ENCODE measurements around the gene SLC27A2. TPM values are rescaled to one million over a fixed set of nuclear protein-coding genes. Genes with fewer than 3 reads are reported as not detected.
A peak's percentile ranks its signal among the peaks of the same experiment; 100 is the strongest.
"Not testable (repeated sequence)": the region's sequence is repeated elsewhere in the genome, so short reads cannot be mapped to it uniquely, and the experiment has no call there.

The SLC27A2 gene
- total RNA-seq: 1 to 10 TPM in 1 of 3 donors, under 1 TPM in 2; 0.47 to 2.7 (median 0.50) TPM
- 1.4 TPM for total RNA-seq (2013)

DNA sequence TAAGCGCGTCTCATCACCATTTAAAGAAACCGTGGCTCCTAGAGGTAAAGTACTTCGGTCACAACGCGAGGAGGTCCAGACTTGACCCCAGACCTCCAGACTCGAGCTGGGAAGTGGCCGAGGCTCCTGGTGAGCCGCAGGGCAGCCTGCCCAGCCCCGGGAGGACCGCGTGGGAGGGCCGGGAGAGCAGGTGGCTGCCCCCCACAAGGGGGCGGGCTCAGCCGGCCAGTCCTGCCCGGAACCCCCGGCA is at the start of gene SLC27A2:
Gene SLC27A2, plus strand, starts transcription at position 228 of the 250 bp plus-strand sequence. CDS start 232 bp downstream, outside the sequence.
- no peak for DNase-seq
- Histone ChIP-seq H3K27me3 (ENCODE audit: control insufficient read depth, insufficient read depth, low read length) (no peaks in the 10 kb centered on the region), H3K9me3 (ENCODE audit: control insufficient read depth, insufficient read depth, low read length) (no peaks in the 10 kb centered on the region), H3K27ac (ENCODE audit: low read length) (no peak within 1 kb of the TSS), H3K4me1 (ENCODE audit: control insufficient read depth, insufficient read depth, low read length) (peaks cover 20% of the 10 kb centered on the region), H3K4me3 (ENCODE audit: low read length) (peak within 1 kb of the TSS; percentile 47), H3K36me3 (ENCODE audit: control insufficient read depth, insufficient read depth, low read length) (no peaks in the 10 kb centered on the region)
- TF ChIP-seq, protein P1, sequence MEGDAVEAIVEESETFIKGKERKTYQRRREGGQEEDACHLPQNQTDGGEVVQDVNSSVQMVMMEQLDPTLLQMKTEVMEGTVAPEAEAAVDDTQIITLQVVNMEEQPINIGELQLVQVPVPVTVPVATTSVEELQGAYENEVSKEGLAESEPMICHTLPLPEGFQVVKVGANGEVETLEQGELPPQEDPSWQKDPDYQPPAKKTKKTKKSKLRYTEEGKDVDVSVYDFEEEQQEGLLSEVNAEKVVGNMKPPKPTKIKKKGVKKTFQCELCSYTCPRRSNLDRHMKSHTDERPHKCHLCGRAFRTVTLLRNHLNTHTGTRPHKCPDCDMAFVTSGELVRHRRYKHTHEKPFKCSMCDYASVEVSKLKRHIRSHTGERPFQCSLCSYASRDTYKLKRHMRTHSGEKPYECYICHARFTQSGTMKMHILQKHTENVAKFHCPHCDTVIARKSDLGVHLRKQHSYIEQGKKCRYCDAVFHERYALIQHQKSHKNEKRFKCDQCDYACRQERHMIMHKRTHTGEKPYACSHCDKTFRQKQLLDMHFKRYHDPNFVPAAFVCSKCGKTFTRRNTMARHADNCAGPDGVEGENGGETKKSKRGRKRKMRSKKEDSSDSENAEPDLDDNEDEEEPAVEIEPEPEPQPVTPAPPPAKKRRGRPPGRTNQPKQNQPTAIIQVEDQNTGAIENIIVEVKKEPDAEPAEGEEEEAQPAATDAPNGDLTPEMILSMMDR (IDR thresholded peaks at IDR 0.05): peak; percentile 33
- peaks cover 17 to 39% of the 10 kb centered on the region in 2 donors for H3K27me3 Mint-ChIP-seq (ENCODE audit: low read depth in 2 of 2)
- H3K9me3 Mint-ChIP-seq: no peaks in the 10 kb centered on the region
- no peaks in the 10 kb centered on the region for H3K36me3 Mint-ChIP-seq
- WGBS (ENCODE audit: insufficient coverage): 7% methylated on average over 17 of the region's 17 CpGs
- H3K4me3 Mint-ChIP-seq: peak within 1 kb of the TSS; percentile 93
- ATAC-seq: peak in 2 of 3 donors; percentile 65 to 76
- H3K4me1 Mint-ChIP-seq: peaks cover 14 to 20% of the 10 kb centered on the region in 2 donors
- intact Hi-C loops (cut with micrococcal nuclease): loop anchor here (1.0 to 5.0 kb wide), 2 partner anchors 80 to 134 kb away; no protein-coding TSS in a partner anchor
- H3K27ac Mint-ChIP-seq: peak within 1 kb of the TSS in 1 of 2 donors; percentile 81

DNA sequence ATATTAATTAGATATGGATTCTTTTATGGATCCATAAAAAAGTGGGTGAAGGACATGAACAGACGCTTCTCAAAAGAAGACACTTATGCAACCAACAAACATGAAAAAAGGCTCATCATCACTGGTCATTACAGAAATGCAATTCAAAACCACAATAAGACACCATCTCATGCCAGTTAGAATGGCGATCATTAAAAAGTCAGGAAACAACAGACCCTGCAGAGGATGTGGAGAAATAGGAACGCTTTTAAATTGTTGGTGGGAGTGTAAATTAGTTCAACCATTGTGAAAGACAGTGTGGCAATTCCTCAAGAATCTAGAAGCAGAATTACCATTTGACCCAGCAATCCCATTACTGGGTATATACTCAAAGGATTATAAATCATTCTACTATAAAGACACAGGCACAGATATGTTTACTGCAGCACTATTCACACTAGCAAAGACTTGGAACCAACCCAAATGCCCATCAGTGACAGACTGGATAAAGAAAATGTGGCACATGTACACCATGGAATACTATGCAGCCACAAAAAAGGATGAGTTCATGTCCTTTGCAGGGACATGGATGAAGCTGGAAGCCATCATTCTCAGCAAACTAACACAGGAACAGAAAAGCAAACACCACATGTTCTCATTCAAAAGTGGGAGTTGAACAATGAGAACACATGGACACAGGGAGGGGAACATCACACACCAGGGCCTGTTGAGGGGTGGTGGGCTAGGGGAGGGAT is 49.6 kb upstream of the SLC27A2 start:
- not testable (repeated sequence) for H3K27ac Mint-ChIP-seq; H3K27me3 Mint-ChIP-seq (ENCODE audit: low read depth in 2 of 2); H3K27ac ChIP-seq (ENCODE audit: low read length)

DNA sequence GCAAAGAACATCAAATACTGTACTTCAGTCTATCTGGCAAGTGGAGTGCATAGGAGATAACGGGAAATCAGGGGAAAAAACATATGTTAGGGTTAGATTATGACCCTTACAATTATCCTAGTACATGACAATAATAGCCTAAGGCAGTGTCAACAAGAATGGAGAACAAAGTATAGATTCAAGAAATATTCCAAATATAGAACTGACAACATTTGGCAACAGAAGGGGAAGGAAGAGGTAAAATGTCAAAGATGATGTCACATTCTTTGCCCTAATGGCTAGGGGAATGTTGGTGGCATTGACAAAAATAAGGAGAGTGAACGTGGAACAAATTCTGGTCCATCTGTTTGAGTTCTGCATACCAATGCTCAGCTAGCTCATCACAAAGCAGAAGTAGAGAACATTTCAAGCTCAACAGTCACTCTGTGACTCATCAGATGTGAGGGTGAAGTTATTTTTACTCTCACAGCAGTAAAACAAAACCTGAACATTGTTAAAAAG is 47.4 kb upstream of the SLC27A2 start:
- ATAC-seq (peak in 2 of 3 donors; percentile 65 to 71), DNase-seq (no peak)
- Histone ChIP-seq H3K4me1 (ENCODE audit: control insufficient read depth, insufficient read depth, low read length) (no peaks in the 10 kb centered on the region), H3K27ac (ENCODE audit: low read length) (no peak overlapping the region), H3K27me3 (ENCODE audit: control insufficient read depth, insufficient read depth, low read length) (no peaks in the 10 kb centered on the region), H3K4me3 (ENCODE audit: low read length) (no peak overlapping the region), H3K9me3 (ENCODE audit: control insufficient read depth, insufficient read depth, low read length) (no peaks in the 10 kb centered on the region), H3K36me3 (ENCODE audit: control insufficient read depth, insufficient read depth, low read length) (no peaks in the 10 kb centered on the region)
- Mint-ChIP-seq H3K27ac (peak overlapping the region in 1 of 2 donors; percentile 37), H3K27me3 (ENCODE audit: low read depth in 2 of 2) (no peaks in the 10 kb centered on the region), H3K9me3 (no peaks in the 10 kb centered on the region), H3K36me3 (no peaks in the 10 kb centered on the region), H3K4me1 (peaks cover 5 to 17% of the 10 kb centered on the region in 2 donors), H3K4me3 (no peak overlapping the region)
- 22% methylated on average over 1 of the region's 2 CpGs for WGBS (ENCODE audit: insufficient coverage)
- TF ChIP-seq, protein P1 (IDR thresholded peaks at IDR 0.05): no peak
- intact Hi-C loops (cut with micrococcal nuclease): no loop called here

More for the DNA sequence above, 49.6 kb upstream of the SLC27A2 start:
- peaks cover 0 to 17% of the 10 kb centered on the region in 2 donors for H3K4me1 Mint-ChIP-seq
- H3K4me3 Mint-ChIP-seq; H3K27me3 ChIP-seq (ENCODE audit: control insufficient read depth, insufficient read depth, low read length); ATAC-seq; intact Hi-C loops (cut with micrococcal nuclease); DNase-seq; H3K4me1 ChIP-seq (ENCODE audit: control insufficient read depth, insufficient read depth, low read length); H3K9me3 Mint-ChIP-seq; H3K36me3 Mint-ChIP-seq; H3K4me3 ChIP-seq (ENCODE audit: low read length); H3K36me3 ChIP-seq (ENCODE audit: control insufficient read depth, insufficient read depth, low read length); H3K9me3 ChIP-seq (ENCODE audit: control insufficient read depth, insufficient read depth, low read length): not testable (repeated sequence)
- 82% methylated on average over 2 of the region's 3 CpGs for WGBS (ENCODE audit: insufficient coverage)

DNA sequence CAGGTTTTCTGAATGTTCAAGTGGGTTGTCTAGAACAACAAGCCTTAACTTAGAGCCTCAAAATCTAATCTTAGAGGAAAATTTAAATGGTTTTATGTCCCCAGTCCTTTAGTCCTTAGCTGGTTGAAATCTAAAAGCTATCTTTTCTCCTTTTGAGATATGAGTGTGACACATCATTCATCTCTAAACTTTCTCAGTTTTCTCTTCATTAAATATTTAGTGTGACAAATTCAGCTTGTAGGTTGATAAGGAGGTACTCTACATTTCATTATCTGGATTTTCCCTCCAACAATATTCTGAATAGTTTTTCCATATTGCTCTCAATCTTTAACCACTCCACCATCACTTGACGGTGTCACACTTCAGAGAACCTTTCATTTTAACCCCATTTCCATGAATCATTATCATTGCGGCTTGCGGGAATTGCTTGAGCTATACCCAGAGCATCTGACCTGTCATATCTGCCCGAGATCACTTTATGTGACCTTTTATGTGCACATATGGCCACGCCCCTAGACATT is 46.9 kb upstream of the SLC27A2 start:
- H3K36me3 Mint-ChIP-seq: no peaks in the 10 kb centered on the region
- ATAC-seq: peak in 2 of 3 donors; percentile 48 to 50
- no peaks in the 10 kb centered on the region for H3K9me3 ChIP-seq (ENCODE audit: control insufficient read depth, insufficient read depth, low read length)

More for the DNA sequence above, 46.9 kb upstream of the SLC27A2 start:
- Histone ChIP-seq H3K27me3 (ENCODE audit: control insufficient read depth, insufficient read depth, low read length) (no peaks in the 10 kb centered on the region), H3K4me1 (ENCODE audit: control insufficient read depth, insufficient read depth, low read length) (no peaks in the 10 kb centered on the region), H3K27ac (ENCODE audit: low read length) (no peak overlapping the region), H3K36me3 (ENCODE audit: control insufficient read depth, insufficient read depth, low read length) (no peaks in the 10 kb centered on the region), H3K4me3 (ENCODE audit: low read length) (no peak overlapping the region)
- H3K9me3 Mint-ChIP-seq: no peaks in the 10 kb centered on the region
- whole genome bisulfite sequencing (ENCODE audit: insufficient coverage): 70% methylated on average over 5 of the region's 5 CpGs
- H3K4me1 Mint-ChIP-seq: peaks cover 5 to 17% of the 10 kb centered on the region in 2 donors
- TF ChIP-seq, protein P1 (IDR thresholded peaks at IDR 0.05): no peak
- no peaks in the 10 kb centered on the region for H3K27me3 Mint-ChIP-seq (ENCODE audit: low read depth in 2 of 2)
- no peak overlapping the region for H3K4me3 Mint-ChIP-seq
- intact Hi-C loops (cut with micrococcal nuclease): no loop called here
- H3K27ac Mint-ChIP-seq: peak overlapping the region in 1 of 2 donors; percentile 37
- DNase-seq: no peak
